Activated CD4-positive, alpha-beta memory T cell treated with anti-CD3 and anti-CD28 coated beads, Interleukin-2, amount 10 ng/mL, durations not matched to agents 7 days and 5 days (primary cell): ENCODE results near the gene STRN. TPM values are rescaled to one million over a fixed set of nuclear protein-coding genes. Genes with fewer than 3 reads are reported as not detected.
A peak's percentile ranks its signal among the peaks of the same experiment; 100 is the strongest.
"Not testable (repeated sequence)": the region's sequence is repeated elsewhere in the genome, so short reads cannot be mapped to it uniquely, and the experiment has no call there.

Experiments
- CTCF ChIA-PET: fragments of 350-600 bp; sonication (Branson Sonifier 250); formaldehyde crosslinking; loops from one replicate; lab custom pipeline; 2021; ENCODE audit warnings: antibody characterized with exemption, inconsistent platforms; lab: Charles Lee
- POLR2A ChIA-PET: fragments of 350-600 bp; sonication (Branson Sonifier 250); formaldehyde crosslinking; loops from one replicate; lab custom pipeline; 2021; ENCODE audit warnings: antibody characterized with exemption; lab: Charles Lee
- DNase-seq: peaks from one replicate; pipeline ENCODE4 v3.0.0-alpha.2; 2020
- H3K27ac Mint-ChIP-seq: one replicate; pipeline ENCODE4 v1.8.0; 2021; ENCODE audit warnings: mild to moderate bottlenecking, mixed read lengths
- H3K27me3 Mint-ChIP-seq: one replicate; pipeline ENCODE4 v1.8.0; 2021; ENCODE audit warnings: mixed read lengths
- H3K36me3 Mint-ChIP-seq: one replicate; pipeline ENCODE4 v1.8.0; 2021; ENCODE audit warnings: low read depth, mixed read lengths
- H3K4me1 Mint-ChIP-seq: one replicate; pipeline ENCODE4 v1.8.0; 2021; ENCODE audit warnings: mixed read lengths
- H3K4me3 Mint-ChIP-seq: one replicate; pipeline ENCODE4 v1.8.0; 2021; ENCODE audit warnings: mild to moderate bottlenecking, mixed read lengths
- H3K9me3 Mint-ChIP-seq: one replicate; pipeline ENCODE4 v1.8.0; 2021; ENCODE audit warnings: mixed read lengths
- total RNA-seq, 2 experiments: library from RNA; stranded (reverse); gene quantifications; one replicate each; pipeline ENCODE4 v1.2.3, GENCODE V29; 2021

STRN gene
- total RNA-seq, 2 experiments from 2014 or later = 33.7 to 34.4 TPM

DNA sequence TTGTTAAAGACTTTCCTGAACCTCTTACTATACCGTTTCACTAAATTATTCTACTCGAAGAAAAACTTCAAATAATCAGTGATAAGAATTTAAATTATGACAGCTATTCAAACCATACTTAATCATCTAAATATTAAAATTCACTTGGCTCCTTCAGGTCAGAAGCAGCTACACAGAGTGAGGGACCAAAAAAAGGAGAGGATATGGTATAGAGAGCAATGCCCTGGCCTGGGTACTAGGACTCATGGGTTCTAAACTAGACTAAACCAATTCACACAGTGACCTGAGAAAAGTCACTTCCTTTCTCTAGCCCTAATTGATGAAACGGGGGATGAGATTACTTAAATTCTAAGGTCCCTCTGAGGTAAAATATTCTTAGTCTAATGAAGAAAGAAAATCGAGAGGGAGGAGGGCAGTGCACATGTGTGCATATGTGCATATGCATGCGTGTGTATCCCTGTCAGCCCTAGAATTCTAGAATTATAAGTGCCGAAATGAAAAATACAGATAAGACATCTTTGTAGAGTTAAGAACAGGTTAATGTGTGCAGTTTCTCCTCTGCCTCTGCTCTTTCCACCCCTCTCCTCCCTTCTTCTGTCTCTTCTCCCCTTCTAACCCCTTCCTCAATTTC lies 11.2 kb downstream of the STRN start:
- ChIA-PET CTCF (interaction anchor here (0.7 kb wide), 1 partner anchor 37 kb away, joined by 4 read pairs; no protein-coding TSS in a partner anchor), POLR2A (no interaction called here)
- Mint-ChIP-seq H3K27me3 (no peaks in the 10 kb centered on the region), H3K9me3 (no peaks in the 10 kb centered on the region), H3K27ac (no peak overlapping the region), H3K36me3 (peaks cover 12% of the 10 kb centered on the region), H3K4me1 (peaks cover 30% of the 10 kb centered on the region), H3K4me3 (no peak overlapping the region)
- no peak for DNase-seq

DNA sequence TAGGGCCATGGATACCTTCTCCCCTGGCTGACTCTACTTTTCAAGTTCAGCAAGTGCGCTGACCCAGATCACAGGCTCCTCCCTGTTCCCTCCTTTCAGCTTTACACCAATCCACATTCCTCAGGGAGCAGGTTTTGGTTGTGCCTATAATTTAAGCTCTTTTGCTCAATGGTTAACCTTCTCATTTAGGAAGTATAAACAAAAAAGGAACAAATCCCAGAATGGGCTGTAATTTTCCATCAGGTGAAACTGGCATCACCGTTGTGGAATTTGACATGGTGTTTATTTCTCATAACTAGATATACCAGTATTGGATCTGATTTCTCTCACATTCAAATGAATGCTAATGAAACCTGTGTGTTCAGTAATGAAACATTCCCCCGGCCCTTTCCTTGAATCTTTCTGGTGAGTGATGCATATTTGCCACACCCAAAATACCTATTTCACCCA lies 13.6 kb downstream of the STRN start:
- peaks cover 16% of the 10 kb centered on the region for H3K4me1 Mint-ChIP-seq
- peaks cover 5% of the 10 kb centered on the region for H3K36me3 Mint-ChIP-seq
- DNase-seq = no peak
- no peak overlapping the region for H3K27ac Mint-ChIP-seq
- ChIA-PET CTCF (interaction anchor here (1.1 to 1.2 kb wide), 2 partner anchors 25 to 167 kb away, joined by 3 to 4 read pairs; no protein-coding TSS in a partner anchor), POLR2A (no interaction called here)
- H3K9me3 Mint-ChIP-seq = no peaks in the 10 kb centered on the region
- H3K27me3 Mint-ChIP-seq = no peaks in the 10 kb centered on the region
- no peak overlapping the region for H3K4me3 Mint-ChIP-seq

DNA sequence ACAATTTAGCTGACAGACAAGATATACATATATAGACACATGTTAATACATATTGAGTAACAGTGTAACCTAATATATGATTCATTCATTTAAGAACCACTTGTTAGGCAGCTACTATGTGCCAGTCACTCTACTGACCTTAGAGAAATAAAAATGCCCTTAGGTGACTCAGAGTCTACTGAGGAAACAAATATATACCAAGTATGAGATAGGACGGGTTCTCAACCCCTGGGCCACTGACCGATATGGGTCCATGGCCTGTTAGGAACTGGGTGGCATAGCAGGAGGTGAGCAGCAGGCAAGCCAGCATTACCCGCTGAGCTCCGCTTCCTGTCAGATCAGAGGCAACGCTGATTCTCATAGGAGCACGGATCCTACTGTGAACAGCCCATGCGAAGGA lies 14.8 kb downstream of the STRN start:
- H3K36me3 Mint-ChIP-seq = peaks cover 5% of the 10 kb centered on the region
- H3K4me3 Mint-ChIP-seq = no peak overlapping the region
- no peak overlapping the region for H3K27ac Mint-ChIP-seq
- no peak for DNase-seq
- H3K9me3 Mint-ChIP-seq = no peaks in the 10 kb centered on the region
- H3K4me1 Mint-ChIP-seq = peaks cover 11% of the 10 kb centered on the region
- no peaks in the 10 kb centered on the region for H3K27me3 Mint-ChIP-seq
- POLR2A ChIA-PET = no interaction called here
- CTCF ChIA-PET = interaction anchor here (1.1 kb wide), 1 partner anchor 24 kb away, joined by 3 read pairs; no protein-coding TSS in a partner anchor

DNA sequence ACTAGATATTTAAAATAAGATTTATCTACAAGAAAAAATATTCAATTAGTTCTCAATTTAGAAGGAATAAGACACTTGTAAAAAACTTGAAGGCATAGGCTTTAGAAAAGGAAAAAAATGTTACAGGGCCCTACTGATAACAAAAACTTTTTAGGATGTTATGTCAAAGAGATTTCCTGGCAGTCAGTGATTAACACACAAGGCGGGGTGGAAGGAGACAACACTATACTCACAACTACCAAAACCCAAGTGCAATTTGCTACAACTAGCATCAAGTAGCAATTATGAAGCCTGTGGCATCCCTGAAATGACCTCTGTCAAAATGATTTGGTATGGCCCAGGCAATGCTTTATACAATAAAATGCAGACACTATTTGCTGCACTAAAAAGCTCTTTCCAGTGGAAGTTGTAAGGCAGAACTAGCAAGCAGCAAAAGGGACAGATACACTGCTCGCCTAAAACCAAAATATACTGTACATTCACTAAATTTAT lies 15.3 kb downstream of the STRN start:
- Mint-ChIP-seq H3K4me3 (no peak overlapping the region), H3K9me3 (no peaks in the 10 kb centered on the region), H3K36me3 (peaks cover 5% of the 10 kb centered on the region), H3K27me3 (no peaks in the 10 kb centered on the region), H3K4me1 (peaks cover 11% of the 10 kb centered on the region), H3K27ac (no peak overlapping the region)
- ChIA-PET CTCF (no interaction called here), POLR2A (no interaction called here)
- DNase-seq = no peak

- peaks cover 11% of the 10 kb centered on the region for H3K4me1 Mint-ChIP-seq
- H3K27me3 Mint-ChIP-seq = no peaks in the 10 kb centered on the region
- H3K27ac Mint-ChIP-seq = no peak overlapping the region
- H3K36me3 Mint-ChIP-seq = peaks cover 5% of the 10 kb centered on the region
- CTCF ChIA-PET = no interaction called here
- DNase-seq = no peak
- POLR2A ChIA-PET = no interaction called here
- H3K9me3 Mint-ChIP-seq = no peaks in the 10 kb centered on the region
- H3K4me3 Mint-ChIP-seq = no peak overlapping the region
Observed at GRCh38 chr2:36949845-36950244, 16.5 kb downstream of the STRN start.

GRCh38 chr2:36945240-36945639 lies 21.1 kb downstream of the STRN start:
- POLR2A ChIA-PET, H3K27ac Mint-ChIP-seq: not testable (repeated sequence)

DNA sequence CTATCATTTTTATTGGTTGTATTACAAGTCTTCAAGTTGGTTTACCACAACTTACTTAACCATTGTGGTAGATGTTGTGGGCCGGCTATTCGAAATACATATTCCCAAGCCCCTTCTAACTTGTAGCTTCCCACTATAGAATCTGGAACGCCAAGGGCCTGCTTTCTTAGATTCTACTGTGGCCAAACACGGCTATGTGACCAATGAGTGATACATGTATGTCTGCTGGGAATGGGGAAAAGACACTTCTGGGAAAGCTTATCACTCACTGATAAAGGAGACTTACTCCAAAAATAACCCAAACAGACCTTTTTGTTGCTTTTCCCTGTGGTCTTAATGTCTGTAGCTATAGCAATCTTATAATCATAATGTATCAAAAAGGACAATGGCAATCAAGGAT lies 24.5 kb downstream of the STRN start:
- Mint-ChIP-seq H3K27me3 (no peaks in the 10 kb centered on the region), H3K4me1 (no peaks in the 10 kb centered on the region), H3K9me3 (no peaks in the 10 kb centered on the region), H3K36me3 (no peaks in the 10 kb centered on the region), H3K4me3 (no peak overlapping the region), H3K27ac (no peak overlapping the region)
- ChIA-PET CTCF (interaction anchor here (0.8 kb wide), 1 partner anchor 41 kb away, joined by 3 read pairs; no protein-coding TSS in a partner anchor), POLR2A (no interaction called here)
- DNase-seq = no peak

More at GRCh38 chr2:36945240-36945639, 21.1 kb downstream of the STRN start:
- DNase-seq, H3K27me3 Mint-ChIP-seq, H3K4me1 Mint-ChIP-seq, CTCF ChIA-PET, H3K4me3 Mint-ChIP-seq, H3K36me3 Mint-ChIP-seq, H3K9me3 Mint-ChIP-seq: not testable (repeated sequence)

DNA sequence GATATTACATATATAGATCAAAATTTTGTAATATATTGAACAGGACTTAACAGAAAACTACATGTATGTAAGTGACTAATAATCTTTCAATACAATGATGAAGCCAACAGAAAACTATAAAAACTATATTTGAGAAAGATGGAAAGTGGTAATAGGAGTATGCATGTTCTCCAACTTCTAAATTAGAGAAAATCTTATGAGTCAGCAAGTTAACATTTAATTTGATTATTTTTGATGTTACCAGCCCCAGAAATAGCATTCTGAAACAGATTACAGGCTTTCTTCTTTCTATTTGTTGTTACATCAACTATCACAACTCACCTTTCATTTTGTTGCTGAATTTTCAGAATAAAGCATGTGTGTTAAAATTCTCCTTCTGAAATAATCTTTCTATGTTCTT lies 29.8 kb downstream of the STRN start:
- not testable (repeated sequence) for H3K27me3 Mint-ChIP-seq, H3K27ac Mint-ChIP-seq

DNA sequence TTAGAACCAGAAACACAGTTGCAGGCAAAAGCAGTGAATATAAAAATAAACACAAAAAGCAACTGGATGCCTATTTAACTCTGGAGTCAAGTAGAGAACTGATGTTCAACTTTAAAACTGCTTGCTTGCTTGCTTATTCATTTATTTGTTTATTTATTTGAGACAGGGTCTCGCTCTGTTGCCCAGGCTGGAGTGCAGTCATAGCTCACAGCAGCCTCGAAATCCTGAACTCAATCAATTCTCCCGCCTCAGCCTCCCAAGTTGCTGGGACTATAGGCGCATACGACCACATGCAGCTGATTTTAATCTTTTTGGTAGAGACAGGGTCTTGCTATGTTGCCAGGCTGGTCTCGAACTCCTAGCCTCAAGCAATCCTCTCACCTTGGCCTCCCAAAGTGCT lies 34.6 kb downstream of the STRN start:
- H3K27me3 Mint-ChIP-seq, DNase-seq, CTCF ChIA-PET, H3K27ac Mint-ChIP-seq, H3K9me3 Mint-ChIP-seq, H3K4me1 Mint-ChIP-seq, H3K36me3 Mint-ChIP-seq, H3K4me3 Mint-ChIP-seq, POLR2A ChIA-PET: not testable (repeated sequence)

More for the DNA sequence above, 29.8 kb downstream of the STRN start:
- H3K9me3 Mint-ChIP-seq, H3K4me1 Mint-ChIP-seq, H3K36me3 Mint-ChIP-seq, CTCF ChIA-PET, DNase-seq, POLR2A ChIA-PET, H3K4me3 Mint-ChIP-seq: not testable (repeated sequence)

- H3K4me3 Mint-ChIP-seq, POLR2A ChIA-PET, H3K27ac Mint-ChIP-seq, H3K9me3 Mint-ChIP-seq, H3K27me3 Mint-ChIP-seq, CTCF ChIA-PET, H3K36me3 Mint-ChIP-seq, DNase-seq: not testable (repeated sequence)
- H3K4me1 Mint-ChIP-seq = peaks cover 14% of the 10 kb centered on the region
Observed at GRCh38 chr2:36930787-36931410, 35.4 kb downstream of the STRN start.

DNA sequence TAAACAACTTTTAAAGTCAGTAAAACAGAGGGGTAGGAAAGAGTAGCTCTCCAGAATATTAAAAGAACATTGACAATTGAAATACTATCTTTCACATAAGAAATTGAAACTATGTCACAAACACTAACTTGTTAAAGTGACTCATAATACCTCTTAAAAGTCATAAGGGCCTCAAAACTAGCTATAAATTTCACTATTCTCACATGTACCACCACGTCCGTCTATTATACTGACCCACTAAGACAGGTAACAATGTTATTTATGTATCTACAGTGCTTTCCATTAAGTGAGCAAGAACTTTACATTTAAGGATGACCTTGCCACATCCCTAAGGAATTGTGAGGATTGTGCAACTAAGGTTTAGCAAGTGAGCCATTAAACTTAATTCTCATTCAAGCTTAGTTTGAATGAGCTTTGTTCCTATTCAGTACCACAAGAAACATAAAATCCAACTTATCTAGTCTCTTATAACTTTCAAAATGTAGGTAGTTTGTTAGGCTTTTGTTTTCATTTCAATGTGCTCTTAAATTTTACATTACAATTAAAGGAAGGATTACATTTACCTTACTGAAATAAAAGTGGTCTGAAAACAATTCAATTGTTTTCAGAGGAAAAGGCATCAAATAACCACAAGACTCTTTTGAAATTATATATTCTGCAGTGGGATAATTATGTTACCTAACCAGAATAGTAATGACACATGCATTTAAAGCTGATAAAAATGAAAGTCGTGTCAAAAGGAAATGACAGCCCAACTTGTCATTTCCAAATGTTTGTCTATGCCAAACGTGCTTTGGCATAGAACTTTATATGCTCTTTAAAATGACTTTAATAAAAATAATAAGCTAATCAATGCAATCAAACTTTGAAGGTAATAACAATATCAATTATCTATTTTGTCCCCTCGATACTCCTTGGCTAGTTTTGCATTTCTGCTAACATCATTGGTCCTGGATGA lies 39.9 kb downstream of the STRN start:
- H3K27me3 Mint-ChIP-seq, DNase-seq, CTCF ChIA-PET, H3K4me3 Mint-ChIP-seq, H3K9me3 Mint-ChIP-seq: not testable (repeated sequence)
- Mint-ChIP-seq H3K27ac (peak overlapping the region; percentile 35), H3K36me3 (peaks cover 18% of the 10 kb centered on the region), H3K4me1 (peaks cover 15% of the 10 kb centered on the region)
- POLR2A ChIA-PET = interaction anchor here (1.9 kb wide), 1 partner anchor 40 kb away, joined by 6 read pairs; the partner anchor contains the start of gene STRN

DNA sequence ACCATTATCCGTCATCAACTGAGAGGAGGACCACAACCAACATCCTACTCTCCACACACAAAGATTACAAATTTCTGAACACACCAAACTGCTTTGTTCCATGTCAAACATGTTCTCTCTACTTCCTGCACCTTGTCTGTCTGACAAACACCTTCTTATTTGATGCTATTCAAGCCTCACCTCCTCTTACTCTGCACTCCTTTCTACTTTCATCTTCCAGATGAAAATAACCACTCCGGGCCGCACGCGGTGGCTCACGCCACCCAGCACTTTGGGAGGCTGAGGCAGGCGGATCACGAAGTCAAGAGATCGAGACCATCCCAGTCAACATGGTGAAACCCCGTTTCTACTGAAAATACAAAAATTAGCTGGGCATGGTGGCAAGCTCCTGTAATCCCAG lies 43.7 kb downstream of the STRN start:
- H3K9me3 Mint-ChIP-seq, H3K27me3 Mint-ChIP-seq, DNase-seq, CTCF ChIA-PET, H3K27ac Mint-ChIP-seq, POLR2A ChIA-PET, H3K4me3 Mint-ChIP-seq: not testable (repeated sequence)
- peaks cover 17% of the 10 kb centered on the region for H3K4me1 Mint-ChIP-seq
- peaks cover 18% of the 10 kb centered on the region for H3K36me3 Mint-ChIP-seq

GRCh38 chr2:36921984-36922383 lies 44.4 kb downstream of the STRN start:
- Mint-ChIP-seq H3K27me3 (no peaks in the 10 kb centered on the region), H3K9me3 (no peaks in the 10 kb centered on the region)

More at GRCh38 chr2:36921984-36922383, 44.4 kb downstream of the STRN start:
- H3K36me3 Mint-ChIP-seq = peaks cover 18% of the 10 kb centered on the region
- ChIA-PET POLR2A (no interaction called here), CTCF (no interaction called here)
- no peak for DNase-seq
- H3K27ac Mint-ChIP-seq = no peak overlapping the region
- peaks cover 15% of the 10 kb centered on the region for H3K4me1 Mint-ChIP-seq
- H3K4me3 Mint-ChIP-seq = no peak overlapping the region
